GM21423 (cell line): ENCODE data around the gene CCDC57.
"Not testable (repeated sequence)": the region's sequence is repeated elsewhere in the genome, so short reads cannot be mapped to it uniquely, and the experiment has no call there.

Experiments used
- ATAC-seq: cut with Tn5 transposase; IDR thresholded peaks from one replicate; pipeline ENCODE4 v1.9.1; 2021; ENCODE audit warnings: mild to moderate bottlenecking, moderate library complexity; ENCODE audit not compliant: unreplicated experiment

Gene CCDC57

GRCh38 chr17:82226146-82226808, 13.6 kb upstream of the CCDC57 start:
- no peak for ATAC-seq

GRCh38 chr17:82225368-82226029, 12.9 kb upstream of the CCDC57 start:
- ATAC-seq, result no peak

- ATAC-seq, result no peak
Measured at GRCh38 chr17:82224666-82225065, 12.0 kb upstream of the CCDC57 start.

- ATAC-seq, result no peak
Measured at GRCh38 chr17:82223517-82223916, 10.9 kb upstream of the CCDC57 start.

GRCh38 chr17:82222816-82223215, 10.2 kb upstream of the CCDC57 start:
- no peak for ATAC-seq

- no peak for ATAC-seq
Measured at GRCh38 chr17:82221341-82221902, 8.8 kb upstream of the CCDC57 start.

- ATAC-seq, result no peak
Measured at GRCh38 chr17:82219753-82220709, 7.4 kb upstream of the CCDC57 start.

GRCh38 chr17:82219083-82219482, 6.4 kb upstream of the CCDC57 start:
- no peak for ATAC-seq

GRCh38 chr17:82218349-82219075, 5.9 kb upstream of the CCDC57 start:
- ATAC-seq, result no peak

GRCh38 chr17:82217530-82218204, 5.0 kb upstream of the CCDC57 start:
- ATAC-seq, result no peak

- no peak for ATAC-seq
Measured at GRCh38 chr17:82217120-82217529, 4.5 kb upstream of the CCDC57 start.

- peak; percentile 37 for ATAC-seq
Measured at GRCh38 chr17:82216301-82217119, 3.9 kb upstream of the CCDC57 start.

GRCh38 chr17:82215972-82216300, 3.3 kb upstream of the CCDC57 start:
- no peak for ATAC-seq

- no peak for ATAC-seq
Measured at GRCh38 chr17:82215095-82215971, 2.7 kb upstream of the CCDC57 start.

GRCh38 chr17:82214012-82214628, 1.5 kb upstream of the CCDC57 start:
- ATAC-seq, result no peak

- no peak for ATAC-seq
Measured at GRCh38 chr17:82213251-82214011, 789 bp upstream of the CCDC57 start.

GRCh38 chr17:82210655-82211054, 2.0 kb downstream of the CCDC57 start:
- ATAC-seq, result not testable (repeated sequence)
